HepG2 (cell line): ENCODE results near the gene RNF38. TPM values are rescaled to one million over a fixed set of nuclear protein-coding genes. Genes with fewer than 3 reads are reported as not detected.

Experiments
- ATF2 ChIP-seq: sonication (generic); formaldehyde crosslinking; IDR thresholded peaks from 2 replicates; pipeline ENCODE4 v1.4.0; 2020; ENCODE audit warnings: missing genetic modification reagents
- ATF3 ChIP-seq: sonication (generic); formaldehyde crosslinking; IDR thresholded peaks from 2 replicates; pipeline ENCODE4 v1.4.0; 2020; ENCODE audit warnings: missing genetic modification reagents
- FOXC1 ChIP-seq: sonication (generic); formaldehyde crosslinking; IDR thresholded peaks from 2 replicates; pipeline ENCODE4 v1.8.0; 2022; ENCODE audit warnings: mild to moderate bottlenecking, missing genetic modification reagents, borderline replicate concordance
- GABPA ChIP-seq, 2 experiments: IDR thresholded peaks; 2 replicates each; pipeline ENCODE4 v1.6.1; 2011 to 2016; ENCODE audit warnings: low read depth in 2 of 2, low read length in 1 of 2, missing biosample characterization in 1 of 2, missing genetic modification characterization in 1 of 2
- HNF1A ChIP-seq, 2 experiments: sonication (generic) in 1 of 2; formaldehyde crosslinking in 1 of 2; IDR thresholded peaks; 2 replicates each; pipeline versions ENCODE4 v1.4.0 to v1.6.1; 2016 to 2020; ENCODE audit warnings: borderline replicate concordance in 1 of 2, low read depth in 1 of 2, mild to moderate bottlenecking in 1 of 2, missing genetic modification reagents in 1 of 2
- HNRNPLL ChIP-seq: fragments of 200-400 bp; formaldehyde crosslinking; IDR thresholded peaks from 2 replicates; pipeline ENCODE4 v1.6.1; 2017; ENCODE audit warnings: mild to moderate bottlenecking, low read depth, low read length; ENCODE audit not compliant: poor library complexity, severe bottlenecking
- KAT8 ChIP-seq: IDR thresholded peaks from 2 replicates; pipeline ENCODE4 v1.6.1; 2016; ENCODE audit warnings: missing genetic modification reagents, missing compliant biosample characterization
- KDM5B ChIP-seq: sonication (generic); formaldehyde crosslinking; IDR thresholded peaks from 2 replicates; pipeline ENCODE4 v1.4.0; 2020; ENCODE audit warnings: missing genetic modification reagents, mild to moderate bottlenecking, borderline replicate concordance
- SMYD3 ChIP-seq: sonication (generic); formaldehyde crosslinking; IDR thresholded peaks from 2 replicates; pipeline ENCODE4 v1.8.1; 2023; ENCODE audit warnings: mild to moderate bottlenecking, missing genetic modification reagents
- TAF1 ChIP-seq: sonication (generic); formaldehyde crosslinking; IDR thresholded peaks from 2 replicates; pipeline ENCODE4 v1.4.0; 2020; ENCODE audit warnings: missing genetic modification reagents
- TBP ChIP-seq: sonication (generic); formaldehyde crosslinking; IDR thresholded peaks from 2 replicates; pipeline ENCODE4 v1.5.0; 2020; ENCODE audit warnings: missing genetic modification reagents
- THAP11 ChIP-seq: IDR thresholded peaks from 2 replicates; pipeline ENCODE4 v1.6.1; 2016; ENCODE audit warnings: missing biosample characterization, missing genetic modification reagents
- TMF1 ChIP-seq: sonication (generic); formaldehyde crosslinking; IDR thresholded peaks from 2 replicates; pipeline ENCODE4 v1.8.1; 2022; ENCODE audit warnings: low read depth, missing genetic modification reagents
- ZNF136 ChIP-seq: sonication (generic); formaldehyde crosslinking; IDR thresholded peaks from 2 replicates; pipeline ENCODE4 v1.8.1; 2022; ENCODE audit warnings: low read depth, mild to moderate bottlenecking, moderate library complexity, missing genetic modification reagents
- ZNF180 ChIP-seq: sonication (generic); formaldehyde crosslinking; IDR thresholded peaks from 2 replicates; pipeline ENCODE4 v1.4.0; 2020; ENCODE audit warnings: low read depth, missing genetic modification reagents, borderline replicate concordance
- ZNF75D ChIP-seq: sonication (generic); formaldehyde crosslinking; IDR thresholded peaks from 2 replicates; pipeline ENCODE4 v1.8.1; 2023; ENCODE audit warnings: missing genetic modification reagents, mild to moderate bottlenecking, borderline replicate concordance
- ZNF800 ChIP-seq: sonication (generic); formaldehyde crosslinking; IDR thresholded peaks from 2 replicates; pipeline ENCODE4 v1.4.0; 2020; ENCODE audit warnings: missing genetic modification reagents
- polyA plus RNA-seq, 8 experiments: library from polyadenylated mRNA; depleted of rRNA in 3 of 8; stranded (reverse) in 7 of 8; unstranded in 1 of 8; fragments of >200 nt; fragmentation: Illumina TruSeq in 4 of 8; extraction: Trizol in 4 of 8; gene quantifications; 2 replicates each; pipeline versions ENCODE4 v1.2.1 to v1.2.3, GENCODE V29; 2011 to 2016; ENCODE audit warnings: low read depth in 4 of 8, missing spikeins in 1 of 8, mixed read lengths in 1 of 8; ENCODE audit not compliant: insufficient read depth in 1 of 8
- total RNA-seq, 5 experiments: library from RNA; depleted of rRNA; stranded (reverse); fragments of >200 nt; fragmentation: Illumina TruSeq; extraction: Trizol; gene quantifications; 2 replicates each; pipeline ENCODE4 v1.2.3, GENCODE V29; 2016; ENCODE audit warnings: low read depth in 1 of 5

The RNF38 gene
- total and polyA plus RNA-seq, 2 of the 13 experiments (the other 11 are each of a cell fraction or from before 2014, with no cell fraction given), result 9.1 to 32.1 TPM

GRCh38 chr9:36400332-36401163 lies 479 bp upstream of the RNF38 start (continued):
- no peak for TF ChIP-seq ZNF75D (CRISPR knock-in tag)
- TF ChIP-seq TMF1 (CRISPR knock-in tag), result peak; percentile 72; the same call in 1 of the 2 replicates
- TF ChIP-seq SMYD3, result peak; percentile 74; the same call in 1 of the 2 replicates
- TF ChIP-seq KAT8 (CRISPR knock-in tag), result peak; percentile 84
- peak; percentile 83 for TF ChIP-seq ATF3
- no peak for TF ChIP-seq TBP (CRISPR knock-in tag)
- peak; percentile 73 for TF ChIP-seq HNRNPLL
- peak; percentile 69; the same call in 1 of the 2 replicates for TF ChIP-seq FOXC1 (CRISPR knock-in tag)
- no peak for TF ChIP-seq ZNF180
- TF ChIP-seq ATF2 (CRISPR knock-in tag), result peak; percentile 30; the same call in 1 of the 2 replicates
- peak; percentile 67; the same call in 1 of the 2 replicates for TF ChIP-seq THAP11 (CRISPR knock-in tag)
- TF ChIP-seq TAF1, result peak; percentile 49
- 0 out of 2 replicates have a peak, but pooled peaks have one; percentile 35 for TF ChIP-seq ZNF800 (CRISPR knock-in tag)
- no peak for TF ChIP-seq ZNF136 (CRISPR knock-in tag)
- peak; percentile 73 for TF ChIP-seq KDM5B
- TF ChIP-seq HNF1A (IDR thresholded peaks at IDR 0.05; ENCODE audit: low read depth), result no peak
- TF ChIP-seq HNF1A (CRISPR knock-in tag; IDR thresholded peaks at IDR 0.05; ENCODE audit: borderline replicate concordance), result 0 out of 2 replicates have a peak, but pooled peaks have one; percentile 22
- TF ChIP-seq GABPA (IDR thresholded peaks at IDR 0.05; ENCODE audit: low read depth, low read length), result 0 out of 2 replicates have a peak, but pooled peaks have one; percentile 16
- no peak for TF ChIP-seq GABPA (CRISPR knock-in tag; IDR thresholded peaks at IDR 0.05; ENCODE audit: low read depth)
